Measurements from ENCODE around the gene MND1. TPM values are rescaled to one million over a fixed set of nuclear protein-coding genes. Genes with fewer than 3 reads are reported as not detected.

Gene MND1
- total RNA-seq, 1 experiment from 2014 or later, result 24.4 TPM

- no peaks in the 10 kb centered on the region for H3K9me2 ChIP-seq (ENCODE audit: insufficient read depth)
- no peak for DNase-seq
- no peaks in the 10 kb centered on the region for H3F3A ChIP-seq (ENCODE audit: insufficient read depth, low read depth)
- H3K36me3 ChIP-seq (ENCODE audit: low read depth), result no peaks in the 10 kb centered on the region
- H4K20me1 ChIP-seq (ENCODE audit: insufficient read depth), result no peaks in the 10 kb centered on the region
- ChIA-PET POLR2A (ENCODE audit: unreplicated experiment) (no interaction called here), CTCF (no interaction called here)
- H3K27ac ChIP-seq, result no peak overlapping the region
- no peaks in the 10 kb centered on the region for H3K9me3 ChIP-seq (ENCODE audit: insufficient read depth, low read depth)
- BruUV-seq (replicated peaks), result no TSS peak
- intact Hi-C loops (cut with micrococcal nuclease; ENCODE audit: unreplicated experiment), result no loop called here
- TF ChIP-seq, protein P1, sequence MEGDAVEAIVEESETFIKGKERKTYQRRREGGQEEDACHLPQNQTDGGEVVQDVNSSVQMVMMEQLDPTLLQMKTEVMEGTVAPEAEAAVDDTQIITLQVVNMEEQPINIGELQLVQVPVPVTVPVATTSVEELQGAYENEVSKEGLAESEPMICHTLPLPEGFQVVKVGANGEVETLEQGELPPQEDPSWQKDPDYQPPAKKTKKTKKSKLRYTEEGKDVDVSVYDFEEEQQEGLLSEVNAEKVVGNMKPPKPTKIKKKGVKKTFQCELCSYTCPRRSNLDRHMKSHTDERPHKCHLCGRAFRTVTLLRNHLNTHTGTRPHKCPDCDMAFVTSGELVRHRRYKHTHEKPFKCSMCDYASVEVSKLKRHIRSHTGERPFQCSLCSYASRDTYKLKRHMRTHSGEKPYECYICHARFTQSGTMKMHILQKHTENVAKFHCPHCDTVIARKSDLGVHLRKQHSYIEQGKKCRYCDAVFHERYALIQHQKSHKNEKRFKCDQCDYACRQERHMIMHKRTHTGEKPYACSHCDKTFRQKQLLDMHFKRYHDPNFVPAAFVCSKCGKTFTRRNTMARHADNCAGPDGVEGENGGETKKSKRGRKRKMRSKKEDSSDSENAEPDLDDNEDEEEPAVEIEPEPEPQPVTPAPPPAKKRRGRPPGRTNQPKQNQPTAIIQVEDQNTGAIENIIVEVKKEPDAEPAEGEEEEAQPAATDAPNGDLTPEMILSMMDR (conservative IDR thresholded peaks at IDR 0.05), result no peak
- TF ChIP-seq EZH2 (IDR thresholded peaks at IDR 0.05; ENCODE audit: low read depth), result no peak
- H2AFZ ChIP-seq, result no peak overlapping the region
- H3K4me1 ChIP-seq (replicated peaks; ENCODE audit: insufficient read depth), result no peaks in the 10 kb centered on the region
- no peak overlapping the region for H3K4me3 ChIP-seq
- H3K27me3 ChIP-seq (ENCODE audit: insufficient read depth, low read depth), result no peaks in the 10 kb centered on the region
- H3K4me2 ChIP-seq, result no peak overlapping the region
- H3K79me2 ChIP-seq (ENCODE audit: low read depth), result no peaks in the 10 kb centered on the region
These were observed 107.6 kb downstream of the MND1 start for GRCh38 chr4:153451911-153452657.

GRCh38 chr4:153452658-153453378 lies 108.3 kb downstream of the MND1 start:
- H3K4me1 ChIP-seq (replicated peaks; ENCODE audit: insufficient read depth), result no peaks in the 10 kb centered on the region
- POLR2A ChIA-PET (ENCODE audit: unreplicated experiment), result no interaction called here
- H3F3A ChIP-seq (ENCODE audit: insufficient read depth, low read depth), result no peaks in the 10 kb centered on the region
- no peak overlapping the region for H2AFZ ChIP-seq
- H3K27ac ChIP-seq, result no peak overlapping the region
- no peaks in the 10 kb centered on the region for H3K36me3 ChIP-seq (ENCODE audit: low read depth)
- H3K27me3 ChIP-seq (ENCODE audit: insufficient read depth, low read depth), result no peaks in the 10 kb centered on the region
- H3K9me3 ChIP-seq (ENCODE audit: insufficient read depth, low read depth), result no peaks in the 10 kb centered on the region
- CTCF ChIA-PET, result no interaction called here
- H3K4me3 ChIP-seq, result no peak overlapping the region
- TF ChIP-seq, protein P1 (conservative IDR thresholded peaks at IDR 0.05), result no peak
- TF ChIP-seq EZH2 (IDR thresholded peaks at IDR 0.05; ENCODE audit: low read depth), result no peak
- intact Hi-C loops (cut with micrococcal nuclease; ENCODE audit: unreplicated experiment), result no loop called here
- no peaks in the 10 kb centered on the region for H4K20me1 ChIP-seq (ENCODE audit: insufficient read depth)
- H3K79me2 ChIP-seq (ENCODE audit: low read depth), result no peaks in the 10 kb centered on the region
- no peak overlapping the region for H3K4me2 ChIP-seq
- no peaks in the 10 kb centered on the region for H3K9me2 ChIP-seq (ENCODE audit: insufficient read depth)
- no peak for DNase-seq
- BruUV-seq (replicated peaks), result no TSS peak

DNA sequence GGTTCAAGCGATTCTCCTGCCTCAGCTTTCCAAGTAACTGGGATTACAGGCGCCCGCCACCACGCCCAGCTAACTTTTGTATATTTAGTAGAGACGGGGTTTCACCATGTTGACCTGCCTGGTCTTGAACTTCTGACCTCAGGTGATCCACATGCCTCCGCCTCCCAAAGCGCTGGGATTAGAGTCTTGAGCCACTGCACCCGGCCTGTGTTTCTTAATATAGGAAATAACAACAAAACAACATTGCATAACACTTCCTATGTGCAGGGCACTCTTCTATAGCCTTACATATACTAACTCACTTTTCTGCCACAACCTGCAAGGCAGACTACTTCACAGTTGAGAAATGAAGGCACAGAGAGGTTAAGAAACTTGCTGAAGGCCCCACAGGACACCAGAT lies 108.9 kb downstream of the MND1 start:
- Histone ChIP-seq H3K4me3 (no peak overlapping the region), H3K4me2 (no peak overlapping the region), H3K4me1 (replicated peaks; ENCODE audit: insufficient read depth) (no peaks in the 10 kb centered on the region), H4K20me1 (ENCODE audit: insufficient read depth) (no peaks in the 10 kb centered on the region), H3K27ac (no peak overlapping the region), H2AFZ (no peak overlapping the region), H3K9me3 (ENCODE audit: insufficient read depth, low read depth) (no peaks in the 10 kb centered on the region), H3K79me2 (ENCODE audit: low read depth) (no peaks in the 10 kb centered on the region), H3F3A (ENCODE audit: insufficient read depth, low read depth) (no peaks in the 10 kb centered on the region), H3K27me3 (ENCODE audit: insufficient read depth, low read depth) (no peaks in the 10 kb centered on the region), H3K36me3 (ENCODE audit: low read depth) (no peaks in the 10 kb centered on the region), H3K9me2 (ENCODE audit: insufficient read depth) (no peaks in the 10 kb centered on the region)
- POLR2A ChIA-PET (ENCODE audit: unreplicated experiment), result no interaction called here
- no peak for TF ChIP-seq EZH2 (IDR thresholded peaks at IDR 0.05; ENCODE audit: low read depth)
- TF ChIP-seq, protein P1 (conservative IDR thresholded peaks at IDR 0.05), result no peak
- BruUV-seq (replicated peaks), result no TSS peak
- DNase-seq, result no peak
- CTCF ChIA-PET, result no interaction called here
- intact Hi-C loops (cut with micrococcal nuclease; ENCODE audit: unreplicated experiment), result no loop called here

All from PC-9 (cell line).